ENCODE measurements around the gene EPB41L5. TPM values are rescaled to one million over a fixed set of nuclear protein-coding genes. Genes with fewer than 3 reads are reported as not detected.

Gene EPB41L5
- total RNA-seq, 4 donors from 2014 or later = 9.2 to 56.5 (median 25.1) TPM

GRCh38 chr2:120179396-120179795, 166.5 kb downstream of the EPB41L5 start:
- intact Hi-C loops (cut with DNase I; ENCODE audit: low total_unique reads) = no loop called here
- DNase-seq = no peak
- no peak overlapping the region for H3K4me3 ChIP-seq
- H3K27ac ChIP-seq = no peak overlapping the region
- H3K9me3 ChIP-seq = no peaks in the 10 kb centered on the region
- TF ChIP-seq, protein P1, sequence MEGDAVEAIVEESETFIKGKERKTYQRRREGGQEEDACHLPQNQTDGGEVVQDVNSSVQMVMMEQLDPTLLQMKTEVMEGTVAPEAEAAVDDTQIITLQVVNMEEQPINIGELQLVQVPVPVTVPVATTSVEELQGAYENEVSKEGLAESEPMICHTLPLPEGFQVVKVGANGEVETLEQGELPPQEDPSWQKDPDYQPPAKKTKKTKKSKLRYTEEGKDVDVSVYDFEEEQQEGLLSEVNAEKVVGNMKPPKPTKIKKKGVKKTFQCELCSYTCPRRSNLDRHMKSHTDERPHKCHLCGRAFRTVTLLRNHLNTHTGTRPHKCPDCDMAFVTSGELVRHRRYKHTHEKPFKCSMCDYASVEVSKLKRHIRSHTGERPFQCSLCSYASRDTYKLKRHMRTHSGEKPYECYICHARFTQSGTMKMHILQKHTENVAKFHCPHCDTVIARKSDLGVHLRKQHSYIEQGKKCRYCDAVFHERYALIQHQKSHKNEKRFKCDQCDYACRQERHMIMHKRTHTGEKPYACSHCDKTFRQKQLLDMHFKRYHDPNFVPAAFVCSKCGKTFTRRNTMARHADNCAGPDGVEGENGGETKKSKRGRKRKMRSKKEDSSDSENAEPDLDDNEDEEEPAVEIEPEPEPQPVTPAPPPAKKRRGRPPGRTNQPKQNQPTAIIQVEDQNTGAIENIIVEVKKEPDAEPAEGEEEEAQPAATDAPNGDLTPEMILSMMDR (IDR thresholded peaks at IDR 0.05) = no peak
- TF ChIP-seq POLR2A (IDR thresholded peaks at IDR 0.05) = no peak
- H3K27me3 ChIP-seq = no peaks in the 10 kb centered on the region
- H3K4me1 ChIP-seq = no peaks in the 10 kb centered on the region
- H3K36me3 ChIP-seq = no peaks in the 10 kb centered on the region

DNA sequence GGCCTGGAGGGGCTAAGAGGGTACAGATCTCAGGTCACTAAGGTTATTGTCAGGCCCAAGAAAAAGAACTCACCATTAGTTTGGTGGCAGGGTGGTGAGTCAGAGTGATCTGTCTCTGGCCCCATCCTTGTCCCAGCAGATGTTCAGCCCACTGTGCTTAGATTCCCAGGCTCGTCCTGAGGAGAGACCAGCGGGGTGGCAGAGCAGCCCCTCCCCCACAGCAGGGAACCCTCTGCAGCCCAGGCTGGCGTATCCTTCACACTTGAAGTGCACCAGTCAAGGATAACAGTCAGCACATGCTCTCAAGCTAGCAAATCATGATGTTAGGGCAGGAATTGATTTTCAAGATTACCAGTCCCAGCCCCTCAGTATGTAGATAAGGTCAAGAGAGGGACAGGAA, 167.2 kb downstream of the EPB41L5 start:
- no peak for DNase-seq
- H3K36me3 ChIP-seq = no peaks in the 10 kb centered on the region
- no peak overlapping the region for H3K4me3 ChIP-seq
- intact Hi-C loops (cut with DNase I; ENCODE audit: low total_unique reads) = no loop called here
- H3K4me1 ChIP-seq = no peaks in the 10 kb centered on the region
- no peak overlapping the region for H3K27ac ChIP-seq
- H3K9me3 ChIP-seq = no peaks in the 10 kb centered on the region
- no peak for TF ChIP-seq POLR2A (IDR thresholded peaks at IDR 0.05)
- TF ChIP-seq, protein P1 (IDR thresholded peaks at IDR 0.05) = no peak
- no peaks in the 10 kb centered on the region for H3K27me3 ChIP-seq

DNA sequence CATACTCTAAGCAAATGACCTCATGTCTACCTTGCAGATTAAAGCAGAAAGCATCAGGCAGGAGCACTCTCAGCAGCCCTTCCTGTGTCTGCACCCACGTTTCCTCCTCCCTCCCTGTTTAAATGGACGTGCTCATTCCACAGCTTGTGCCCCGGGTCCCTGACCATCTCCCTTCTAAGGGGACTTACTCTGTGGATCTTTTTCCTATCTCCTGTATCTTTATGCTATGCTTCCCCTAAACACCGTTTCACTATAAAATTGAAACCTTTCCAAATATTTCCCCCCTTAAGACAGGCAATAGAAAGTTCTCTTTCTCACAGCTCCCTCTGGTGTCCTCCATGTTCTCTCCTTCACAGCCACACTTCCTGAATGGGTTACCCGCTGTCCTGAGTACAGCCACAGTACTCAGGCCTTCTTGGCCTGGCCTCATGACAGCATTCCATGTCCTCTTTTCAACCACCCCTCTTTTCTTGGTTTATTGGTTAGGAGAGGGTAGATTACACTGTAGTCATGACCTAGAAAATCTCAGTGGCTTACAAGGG, 169.2 kb downstream of the EPB41L5 start:
- Histone ChIP-seq H3K36me3 (no peaks in the 10 kb centered on the region), H3K4me1 (no peaks in the 10 kb centered on the region), H3K27me3 (no peaks in the 10 kb centered on the region), H3K27ac (no peak overlapping the region), H3K9me3 (no peaks in the 10 kb centered on the region), H3K4me3 (no peak overlapping the region)
- DNase-seq = no peak
- TF ChIP-seq, protein P1 (IDR thresholded peaks at IDR 0.05) = no peak
- no peak for TF ChIP-seq POLR2A (IDR thresholded peaks at IDR 0.05)
- intact Hi-C loops (cut with DNase I; ENCODE audit: low total_unique reads) = no loop called here

- DNase-seq = no peak
- intact Hi-C loops (cut with DNase I; ENCODE audit: low total_unique reads) = no loop called here
- Histone ChIP-seq H3K4me1 (no peaks in the 10 kb centered on the region), H3K36me3 (no peaks in the 10 kb centered on the region), H3K4me3 (no peak overlapping the region), H3K27ac (no peak overlapping the region), H3K9me3 (no peaks in the 10 kb centered on the region), H3K27me3 (no peaks in the 10 kb centered on the region)
- TF ChIP-seq, protein P1 (IDR thresholded peaks at IDR 0.05) = no peak
- no peak for TF ChIP-seq POLR2A (IDR thresholded peaks at IDR 0.05)
Observed at GRCh38 chr2:120189189-120189588, 176.3 kb downstream of the EPB41L5 start.

DNA sequence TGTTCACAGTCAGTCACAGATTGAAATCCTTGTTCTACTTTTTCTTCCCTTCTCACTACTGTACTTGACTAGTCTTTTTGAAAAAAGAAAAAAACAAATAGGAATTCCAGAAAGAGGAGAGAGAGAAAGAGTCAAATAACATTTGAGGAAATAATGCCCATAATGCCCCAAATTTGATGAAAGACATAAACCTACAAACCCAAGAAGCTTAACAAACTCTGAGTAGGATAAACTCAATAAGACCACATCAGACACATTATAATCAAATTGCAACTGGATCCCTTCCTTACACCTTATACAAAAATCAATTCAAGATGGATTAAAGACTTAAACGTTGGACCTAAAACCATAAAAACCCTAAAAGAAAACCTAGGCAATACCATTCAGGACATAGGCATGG, 179.4 kb downstream of the EPB41L5 start:
- Histone ChIP-seq H3K27ac (no peak overlapping the region), H3K9me3 (no peaks in the 10 kb centered on the region), H3K27me3 (no peaks in the 10 kb centered on the region), H3K4me1 (no peaks in the 10 kb centered on the region), H3K36me3 (no peaks in the 10 kb centered on the region), H3K4me3 (no peak overlapping the region)
- DNase-seq = no peak
- intact Hi-C loops (cut with DNase I; ENCODE audit: low total_unique reads) = no loop called here
- TF ChIP-seq POLR2A (IDR thresholded peaks at IDR 0.05) = no peak
- TF ChIP-seq, protein P1 (IDR thresholded peaks at IDR 0.05) = no peak
